PC-9 (cell line): ENCODE data around the gene TCF20. TPM values are rescaled to one million over a fixed set of nuclear protein-coding genes. Genes with fewer than 3 reads are reported as not detected.

Experiments used
- BruUV-seq: library from RNA; stranded (reverse); fragments of 400-500 nt; replicated peaks from 2 replicates; lab custom pipeline; 2021; lab: Mats Ljungman, UMichigan
- CTCF ChIA-PET: fragments of 300-600 bp; sonication (Branson Sonifier 250); formaldehyde crosslinking; loops from one replicate; lab custom pipeline; 2022; ENCODE audit warnings: antibody characterized with exemption; lab: Charles Lee
- POLR2A ChIA-PET: fragments of 300-600 bp; sonication (Branson Sonifier 250); formaldehyde crosslinking; loops from one replicate; lab custom pipeline; 2022; ENCODE audit warnings: antibody characterized with exemption; ENCODE audit not compliant: unreplicated experiment; lab: Charles Lee
- DNase-seq, 2 experiments: peaks; one replicate each; pipeline versions ENCODE4 v3.0.0 to v3.0.0-alpha.2; 2015 to 2022; ENCODE audit warnings: mixed read lengths in 1 of 2
- H2AFZ ChIP-seq: fragments of 200-600 bp; sonication (generic); 2 replicates; pipeline ENCODE4 v1.8.1; 2017; ENCODE audit warnings: antibody characterized with exemption
- H3F3A ChIP-seq: fragments of 200-600 bp; sonication (generic); 2 replicates; pipeline ENCODE4 v1.8.1; 2017; ENCODE audit warnings: antibody characterized with exemption, mild to moderate bottlenecking, low read depth; ENCODE audit not compliant: insufficient read depth
- H3K27ac ChIP-seq: fragments of 200-600 bp; sonication (generic); 2 replicates; pipeline ENCODE4 v1.6.1; 2016; ENCODE audit warnings: mixed run types
- H3K27me3 ChIP-seq: fragments of 200-600 bp; sonication (generic); 2 replicates; pipeline ENCODE4 v1.6.1; 2016; ENCODE audit warnings: low read depth, mixed run types; ENCODE audit not compliant: insufficient read depth
- H3K36me3 ChIP-seq: fragments of 200-600 bp; sonication (generic); 2 replicates; pipeline ENCODE4 v1.6.1; 2016; ENCODE audit warnings: low read depth, mixed run types
- H3K4me1 ChIP-seq: fragments of 200-600 bp; sonication (generic); replicated peaks from 2 replicates; pipeline ENCODE4 v1.6.1; 2016; ENCODE audit warnings: mixed run types; ENCODE audit not compliant: insufficient read depth
- H3K4me2 ChIP-seq: fragments of 200-600 bp; sonication (generic); 2 replicates; pipeline ENCODE4 v1.6.1; 2017; ENCODE audit warnings: mixed run types
- H3K4me3 ChIP-seq: fragments of 200-600 bp; sonication (generic); 2 replicates; pipeline ENCODE4 v1.6.1; 2016; ENCODE audit warnings: mixed run types
- H3K79me2 ChIP-seq: fragments of 200-600 bp; sonication (generic); 2 replicates; pipeline ENCODE4 v1.6.1; 2017; ENCODE audit warnings: low read depth, mixed run types
- H3K9me2 ChIP-seq: fragments of 200-600 bp; sonication (generic); 2 replicates; pipeline ENCODE4 v1.8.1; 2017; ENCODE audit warnings: mild to moderate bottlenecking; ENCODE audit not compliant: insufficient read depth
- H3K9me3 ChIP-seq: fragments of 200-600 bp; sonication (generic); 2 replicates; pipeline ENCODE4 v1.8.1; 2016; ENCODE audit warnings: low read depth; ENCODE audit not compliant: insufficient read depth
- H4K20me1 ChIP-seq: fragments of 200-600 bp; sonication (generic); 2 replicates; pipeline ENCODE4 v1.8.1; 2017; ENCODE audit not compliant: insufficient read depth
- EZH2 ChIP-seq: fragments of 200-600 bp; sonication (generic); IDR thresholded peaks from 2 replicates; pipeline ENCODE4 v1.8.0; 2017; ENCODE audit warnings: antibody characterized with exemption, low read depth
- intact Hi-C: fragments of 100-400 bp; cut with micrococcal nuclease; formaldehyde crosslinking; loops from one replicate; pipeline ENCODE4 v1.10.0; 2022; ENCODE audit not compliant: unreplicated experiment
- total RNA-seq: library from RNA; stranded (reverse); gene quantifications from 2 replicates; pipeline ENCODE4 v1.2.3, GENCODE V29; 2021
- TF ChIP-seq, protein P1 (sequence below): fragments of 200-600 bp; sonication (generic); conservative IDR thresholded peaks from 2 replicates; pipeline ENCODE4 v1.6.1; 2017; ENCODE audit warnings: mixed run types, antibody characterized with exemption, mild to moderate bottlenecking, moderate library complexity

Gene TCF20
- total RNA-seq, 1 experiment from 2014 or later: 79.1 TPM

DNA sequence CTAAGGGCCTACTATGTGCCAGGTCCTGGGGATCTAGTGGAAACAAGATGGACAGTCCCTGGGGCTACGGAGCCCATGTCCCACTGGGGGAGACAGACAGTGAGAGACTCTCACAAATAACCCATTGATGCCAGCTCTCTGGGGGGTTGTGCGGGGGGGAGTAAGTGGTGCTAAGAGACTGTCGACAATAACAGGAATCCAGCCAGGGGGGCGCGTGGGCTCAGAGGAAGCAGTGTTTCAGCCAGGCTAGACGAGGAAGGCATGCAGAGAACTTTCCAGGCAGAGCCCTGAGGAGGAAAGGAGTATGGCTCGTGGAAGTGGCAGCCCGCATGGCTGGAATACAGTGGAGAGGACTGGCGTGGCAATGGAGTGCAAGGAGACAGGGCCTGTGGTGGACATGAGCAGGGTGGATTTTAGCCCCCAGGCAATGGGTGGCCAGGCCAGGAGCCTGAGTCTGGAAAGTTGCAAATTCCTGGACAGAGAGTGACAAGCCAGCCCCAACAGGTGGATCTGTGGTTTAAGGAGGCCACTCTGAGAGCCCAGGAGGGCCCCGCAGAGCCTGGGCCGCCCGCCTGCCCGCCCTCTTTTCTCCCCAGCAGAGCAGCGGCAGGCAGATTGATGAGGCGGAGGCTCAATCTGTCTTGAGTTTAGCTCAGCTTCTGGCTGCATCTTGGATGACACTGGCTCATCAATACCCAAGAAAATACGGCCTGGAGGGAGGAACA, 40.0 kb upstream of the TCF20 start:
- BruUV-seq: no TSS peak
- Histone ChIP-seq H3K27me3 (no peaks in the 10 kb centered on the region), H3K4me3 (no peak overlapping the region), H3F3A (peaks cover 21% of the 10 kb centered on the region), H2AFZ (no peak overlapping the region), H3K36me3 (no peaks in the 10 kb centered on the region), H3K4me1 (peaks cover 25% of the 10 kb centered on the region), H4K20me1 (peaks cover 6% of the 10 kb centered on the region), H3K4me2 (no peak overlapping the region), H3K9me2 (no peaks in the 10 kb centered on the region), H3K79me2 (no peaks in the 10 kb centered on the region), H3K27ac (no peak overlapping the region), H3K9me3 (no peaks in the 10 kb centered on the region)
- intact Hi-C loops: loop anchor here (5.0 to 10.0 kb wide), 2 partner anchors 124 to 218 kb away; partner anchors contain the start of genes NDUFA6 and NFAM1
- TF ChIP-seq, protein P1, sequence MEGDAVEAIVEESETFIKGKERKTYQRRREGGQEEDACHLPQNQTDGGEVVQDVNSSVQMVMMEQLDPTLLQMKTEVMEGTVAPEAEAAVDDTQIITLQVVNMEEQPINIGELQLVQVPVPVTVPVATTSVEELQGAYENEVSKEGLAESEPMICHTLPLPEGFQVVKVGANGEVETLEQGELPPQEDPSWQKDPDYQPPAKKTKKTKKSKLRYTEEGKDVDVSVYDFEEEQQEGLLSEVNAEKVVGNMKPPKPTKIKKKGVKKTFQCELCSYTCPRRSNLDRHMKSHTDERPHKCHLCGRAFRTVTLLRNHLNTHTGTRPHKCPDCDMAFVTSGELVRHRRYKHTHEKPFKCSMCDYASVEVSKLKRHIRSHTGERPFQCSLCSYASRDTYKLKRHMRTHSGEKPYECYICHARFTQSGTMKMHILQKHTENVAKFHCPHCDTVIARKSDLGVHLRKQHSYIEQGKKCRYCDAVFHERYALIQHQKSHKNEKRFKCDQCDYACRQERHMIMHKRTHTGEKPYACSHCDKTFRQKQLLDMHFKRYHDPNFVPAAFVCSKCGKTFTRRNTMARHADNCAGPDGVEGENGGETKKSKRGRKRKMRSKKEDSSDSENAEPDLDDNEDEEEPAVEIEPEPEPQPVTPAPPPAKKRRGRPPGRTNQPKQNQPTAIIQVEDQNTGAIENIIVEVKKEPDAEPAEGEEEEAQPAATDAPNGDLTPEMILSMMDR: no peak
- no peak for TF ChIP-seq EZH2
- ChIA-PET POLR2A (no interaction called here), CTCF (no interaction called here)
- no peak for DNase-seq

DNA sequence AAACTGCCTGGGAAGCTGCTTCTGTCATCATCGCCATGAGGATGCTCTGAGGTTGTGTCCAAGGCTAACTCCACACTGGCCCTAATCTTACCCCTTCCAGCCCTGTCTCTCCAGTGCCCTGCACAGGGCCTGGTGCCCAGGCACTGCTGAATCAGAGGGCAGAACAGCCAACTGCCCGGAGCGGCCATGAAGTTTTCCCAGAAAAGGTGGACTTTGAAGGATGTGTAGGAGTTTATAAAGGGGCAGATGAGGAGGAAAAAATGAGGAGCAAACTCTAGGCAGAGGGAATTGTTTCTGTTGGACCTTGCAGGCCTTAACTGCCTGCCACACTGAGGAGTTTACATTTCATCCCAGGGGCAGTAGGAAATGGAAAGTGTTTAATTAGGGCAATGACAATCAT, 39.4 kb upstream of the TCF20 start:
- H3K4me2 ChIP-seq: no peak overlapping the region
- DNase-seq: no peak
- H3K79me2 ChIP-seq: no peaks in the 10 kb centered on the region
- H3K4me3 ChIP-seq: no peak overlapping the region
- intact Hi-C loops: loop anchor here (5.0 to 10.0 kb wide), 2 partner anchors 125 to 218 kb away; partner anchors contain the start of genes NDUFA6 and NFAM1
- POLR2A ChIA-PET: no interaction called here
- no peaks in the 10 kb centered on the region for H3K9me3 ChIP-seq
- peaks cover 19% of the 10 kb centered on the region for H3K4me1 ChIP-seq
- no TSS peak for BruUV-seq
- TF ChIP-seq, protein P1: no peak
- no peak for TF ChIP-seq EZH2
- peaks cover 7% of the 10 kb centered on the region for H4K20me1 ChIP-seq
- no peaks in the 10 kb centered on the region for H3K9me2 ChIP-seq
- peaks cover 18% of the 10 kb centered on the region for H3F3A ChIP-seq
- no peak overlapping the region for H3K27ac ChIP-seq
- H3K27me3 ChIP-seq: no peaks in the 10 kb centered on the region
- H3K36me3 ChIP-seq: no peaks in the 10 kb centered on the region
- CTCF ChIA-PET: no interaction called here
- no peak overlapping the region for H2AFZ ChIP-seq

DNA sequence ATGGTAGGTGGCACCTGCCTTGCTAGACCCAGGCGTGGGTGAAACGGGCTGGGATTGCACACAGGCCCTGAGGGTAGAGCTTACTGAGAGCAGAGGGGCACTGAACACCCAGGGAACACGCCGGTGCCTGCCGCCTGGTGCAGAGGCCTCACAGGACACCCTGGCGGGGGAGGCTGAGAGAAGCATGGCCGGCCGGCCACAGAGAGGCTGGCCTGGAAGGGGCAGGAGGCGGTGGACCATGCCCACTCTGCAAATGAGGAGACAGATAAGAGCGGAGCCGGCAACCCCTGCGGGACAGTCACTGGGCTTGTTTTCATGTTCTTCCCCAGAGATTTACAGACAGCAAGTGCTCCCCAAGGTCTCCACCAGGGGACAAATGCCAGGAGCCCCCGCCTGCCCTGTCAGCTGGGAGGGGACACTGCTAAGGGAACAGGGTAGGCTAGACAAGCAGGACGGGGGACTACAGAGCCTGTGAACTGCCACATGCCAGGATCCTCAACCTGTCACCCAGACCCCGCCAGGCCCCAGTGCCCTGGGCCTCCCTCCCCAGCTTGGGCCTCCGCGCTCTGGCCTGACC, 38.5 kb upstream of the TCF20 start:
- Histone ChIP-seq H3K4me2 (no peak overlapping the region), H3K36me3 (no peaks in the 10 kb centered on the region), H3K9me3 (no peaks in the 10 kb centered on the region), H3K27ac (no peak overlapping the region), H3K9me2 (no peaks in the 10 kb centered on the region), H3K27me3 (no peaks in the 10 kb centered on the region), H3K79me2 (no peaks in the 10 kb centered on the region), H2AFZ (no peak overlapping the region), H3F3A (peaks cover 9% of the 10 kb centered on the region; the same call in 1 of the 2 replicates), H4K20me1 (peaks cover 11% of the 10 kb centered on the region), H3K4me1 (peaks cover 10% of the 10 kb centered on the region), H3K4me3 (no peak overlapping the region)
- no peak for DNase-seq
- ChIA-PET POLR2A (no interaction called here), CTCF (no interaction called here)
- TF ChIP-seq, protein P1: no peak
- no peak for TF ChIP-seq EZH2
- no TSS peak for BruUV-seq
- intact Hi-C loops: no loop called here
